ENCODE measurements around the gene ABHD17C.

The ABHD17C gene

GRCh38 chr15:80750575-80750974, 55.5 kb downstream of the ABHD17C start:
- peak; percentile 28 for DNase-seq (ENCODE audit: low read depth)
- in situ Hi-C loops (cut with HindIII; ENCODE audit: low sequenced_read_pairs), result no loop called here
- TF ChIP-seq CTCF (IDR thresholded peaks at IDR 0.05; ENCODE audit: low read depth, low read length, missing control alignments), result no peak
- H3K4me3 ChIP-seq (ENCODE audit: low read depth, low read length), result no peak overlapping the region

DNA sequence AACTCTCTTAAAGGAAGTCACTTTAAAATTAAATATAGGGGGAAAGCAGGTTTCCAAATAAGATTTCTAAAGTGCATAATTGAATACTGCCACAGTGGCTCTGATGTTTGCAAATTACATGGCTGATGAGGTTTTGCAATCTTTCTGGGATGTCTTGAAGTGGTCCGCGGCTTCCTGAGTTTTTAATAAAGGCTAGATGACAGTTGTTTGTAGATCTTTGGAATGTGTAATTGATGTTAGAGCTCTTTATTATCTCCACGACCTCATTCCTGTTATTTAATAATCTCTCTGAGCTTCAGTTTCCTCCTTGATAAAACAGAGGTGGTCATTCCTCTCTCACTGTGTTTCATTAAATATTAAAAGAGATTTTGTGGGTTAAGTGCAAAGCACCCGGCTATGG, 57.1 kb downstream of the ABHD17C start:
- no peak for DNase-seq (ENCODE audit: low read depth)
- no peak for TF ChIP-seq CTCF (IDR thresholded peaks at IDR 0.05; ENCODE audit: low read depth, low read length, missing control alignments)
- no peak overlapping the region for H3K4me3 ChIP-seq (ENCODE audit: low read depth, low read length)
- in situ Hi-C loops (cut with HindIII; ENCODE audit: low sequenced_read_pairs), result no loop called here

- in situ Hi-C loops (cut with HindIII; ENCODE audit: low sequenced_read_pairs), result no loop called here
- DNase-seq (ENCODE audit: low read depth), result no peak
- H3K4me3 ChIP-seq (ENCODE audit: low read depth, low read length), result no peak overlapping the region
- TF ChIP-seq CTCF (IDR thresholded peaks at IDR 0.05; ENCODE audit: low read depth, low read length, missing control alignments), result no peak
Measured at GRCh38 chr15:80753161-80753560, 58.1 kb downstream of the ABHD17C start.

- no peak for DNase-seq (ENCODE audit: low read depth)
- no peak overlapping the region for H3K4me3 ChIP-seq (ENCODE audit: low read depth, low read length)
- no peak for TF ChIP-seq CTCF (IDR thresholded peaks at IDR 0.05; ENCODE audit: low read depth, low read length, missing control alignments)
- in situ Hi-C loops (cut with HindIII; ENCODE audit: low sequenced_read_pairs), result no loop called here
Measured at GRCh38 chr15:80754014-80754413, 58.9 kb downstream of the ABHD17C start.

GRCh38 chr15:80755885-80756284, 60.8 kb downstream of the ABHD17C start:
- no peak for DNase-seq (ENCODE audit: low read depth)
- TF ChIP-seq CTCF (IDR thresholded peaks at IDR 0.05; ENCODE audit: low read depth, low read length, missing control alignments), result no peak
- in situ Hi-C loops (cut with HindIII; ENCODE audit: low sequenced_read_pairs), result no loop called here
- H3K4me3 ChIP-seq (ENCODE audit: low read depth, low read length), result no peak overlapping the region

- no peak overlapping the region for H3K4me3 ChIP-seq (ENCODE audit: low read depth, low read length)
- no peak for DNase-seq (ENCODE audit: low read depth)
- in situ Hi-C loops (cut with HindIII; ENCODE audit: low sequenced_read_pairs), result no loop called here
- TF ChIP-seq CTCF (IDR thresholded peaks at IDR 0.05; ENCODE audit: low read depth, low read length, missing control alignments), result no peak
Measured at GRCh38 chr15:80758130-80758745, 63.1 kb downstream of the ABHD17C start.
